IMR-90 (cell line): ENCODE measurements around the gene PROCA1. TPM values are rescaled to one million over a fixed set of nuclear protein-coding genes. Genes with fewer than 3 reads are reported as not detected.

ENCODE experiments used
- ATAC-seq: fragments of 200-7000 bp; cut with Tn5 transposase; 2 replicates; pipeline ENCODE4 v1.9.1; 2020; ENCODE audit warnings: low read depth, mild to moderate bottlenecking, moderate library complexity
- BruUV-seq: library from RNA; stranded (reverse); fragments of 400-500 nt; replicated peaks from 2 replicates; lab custom pipeline; 2021; lab: Mats Ljungman, UMichigan
- CTCF ChIA-PET: fragments of 300-600 bp; formaldehyde crosslinking; extraction: SDS; loops from one replicate; lab custom pipeline; 2021; ENCODE audit warnings: antibody characterized with exemption; lab: Yijun Ruan, JAX
- POLR2A ChIA-PET: fragments of 300-600 bp; sonication (Branson Sonifier 250); formaldehyde crosslinking; loops from one replicate; lab custom pipeline; 2022; ENCODE audit warnings: antibody characterized with exemption; ENCODE audit not compliant: unreplicated experiment; lab: Charles Lee
- DNase-seq: peaks from one replicate; pipeline ENCODE4 v3.0.0; 2013
- H2AFZ ChIP-seq: replicated peaks from 2 replicates; pipeline ENCODE3; 2013; ENCODE audit warnings: low read length, mild to moderate bottlenecking; ENCODE audit not compliant: poor library complexity
- H2AK5ac ChIP-seq: 2 replicates; pipeline ENCODE4 v1.6.1; 2013; ENCODE audit warnings: low read depth, low read length, inconsistent platforms
- H2AK9ac ChIP-seq: replicated peaks from 2 replicates; pipeline ENCODE3; 2013; ENCODE audit warnings: mild to moderate bottlenecking, low read depth, low read length, moderate library complexity; ENCODE audit not compliant: poor library complexity
- H2BK120ac ChIP-seq: 2 replicates; pipeline ENCODE4 v1.6.1; 2013; ENCODE audit warnings: low read depth, low read length, inconsistent platforms
- H2BK15ac ChIP-seq: 3 replicates; pipeline ENCODE4 v1.6.1; 2013; ENCODE audit warnings: low read depth, low read length, inconsistent platforms
- H2BK20ac ChIP-seq: 2 replicates; pipeline ENCODE4 v1.6.1; 2013; ENCODE audit warnings: low read depth, mild to moderate bottlenecking, inconsistent platforms, low read length, moderate library complexity
- H2BK5ac ChIP-seq: 2 replicates; pipeline ENCODE4 v1.6.1; 2013; ENCODE audit warnings: mild to moderate bottlenecking, low read depth, low read length, inconsistent platforms; ENCODE audit not compliant: poor library complexity, severe bottlenecking
- H3K14ac ChIP-seq: replicated peaks from 2 replicates; pipeline ENCODE4 v1.6.1; 2013; ENCODE audit warnings: low read depth, low read length, inconsistent platforms
- H3K18ac ChIP-seq: 2 replicates; pipeline ENCODE4 v1.6.1; 2013; ENCODE audit warnings: low read depth, low read length, control low read depth
- H3K23ac ChIP-seq: 2 replicates; pipeline ENCODE4 v1.6.1; 2013; ENCODE audit warnings: low read depth, low read length, inconsistent platforms
- H3K27ac ChIP-seq: 2 replicates; pipeline ENCODE4 v1.5.1; 2013; ENCODE audit warnings: mild to moderate bottlenecking, control low read depth, low read length; ENCODE audit not compliant: insufficient read depth
- H3K27me3 ChIP-seq: 2 replicates; pipeline ENCODE4 v1.6.1; 2013; ENCODE audit warnings: low read length; ENCODE audit not compliant: control insufficient read depth, insufficient read depth
- H3K36me3 ChIP-seq: 2 replicates; pipeline ENCODE4 v1.6.1; 2013; ENCODE audit warnings: low read length, mixed read lengths; ENCODE audit not compliant: control insufficient read depth, insufficient read depth
- H3K4ac ChIP-seq: 2 replicates; pipeline ENCODE4 v1.6.1; 2013; ENCODE audit warnings: low read depth, low read length, inconsistent platforms
- H3K4me1 ChIP-seq: 2 replicates; pipeline ENCODE4 v1.6.1; 2013; ENCODE audit warnings: low read length, mixed read lengths; ENCODE audit not compliant: control insufficient read depth, insufficient read depth
- H3K4me2 ChIP-seq: 2 replicates; pipeline ENCODE4 v1.6.1; 2013; ENCODE audit warnings: low read depth, mild to moderate bottlenecking, control low read depth, low read length, moderate library complexity
- H3K4me3 ChIP-seq: 2 replicates; pipeline ENCODE4 v1.5.1; 2013; ENCODE audit warnings: low read depth, mild to moderate bottlenecking, control low read depth, low read length, moderate library complexity; ENCODE audit not compliant: insufficient read depth
- H3K56ac ChIP-seq: 2 replicates; pipeline ENCODE4 v1.6.1; 2013; ENCODE audit warnings: low read length, inconsistent platforms; ENCODE audit not compliant: insufficient read depth; ENCODE audit errors: extremely low read depth
- H3K79me1 ChIP-seq, 2 experiments: 2 replicates each; pipeline ENCODE4 v1.6.1; 2013; ENCODE audit warnings: low read length in 2 of 2, inconsistent platforms in 1 of 2, low read depth in 1 of 2
- H3K9ac ChIP-seq: 2 replicates; pipeline ENCODE4 v1.6.1; 2013; ENCODE audit warnings: low read depth, low read length, control low read depth
- H3K9me1 ChIP-seq: 2 replicates; pipeline ENCODE4 v1.6.1; 2013; ENCODE audit warnings: low read length, inconsistent platforms; ENCODE audit not compliant: insufficient read depth
- H3K9me3 ChIP-seq: 2 replicates; pipeline ENCODE4 v1.6.1; 2013; ENCODE audit warnings: low read length; ENCODE audit not compliant: control insufficient read depth, insufficient read depth
- H4K20me1 ChIP-seq: 2 replicates; pipeline ENCODE4 v1.6.1; 2013; ENCODE audit warnings: low read length, inconsistent platforms; ENCODE audit not compliant: insufficient read depth
- H4K5ac ChIP-seq: 2 replicates; pipeline ENCODE4 v1.6.1; 2013; ENCODE audit warnings: mild to moderate bottlenecking, low read depth, low read length, control low read depth
- H4K8ac ChIP-seq, 2 experiments: 2 replicates each; pipeline ENCODE4 v1.6.1; 2013; ENCODE audit warnings: low read depth in 2 of 2, low read length in 2 of 2, control low read depth in 1 of 2, inconsistent platforms in 1 of 2
- H4K91ac ChIP-seq: 2 replicates; pipeline ENCODE4 v1.6.1; 2013; ENCODE audit warnings: low read depth, low read length, inconsistent platforms; ENCODE audit not compliant: insufficient read depth
- CEBPB ChIP-seq: IDR thresholded peaks from 2 replicates; pipeline ENCODE4 v1.6.1; 2012; ENCODE audit warnings: low read depth, low read length, improper control_type of control experiment
- CHD1 ChIP-seq: IDR thresholded peaks from 2 replicates; pipeline ENCODE4 v1.6.1; 2012; ENCODE audit warnings: low read depth, low read length, improper control_type of control experiment
- ELK1 ChIP-seq: fragments of 150-350 bp; IDR thresholded peaks from 2 replicates; pipeline ENCODE4 v1.6.1; 2016; ENCODE audit warnings: low read depth, mild to moderate bottlenecking, low read length, moderate library complexity, borderline replicate concordance
- FOS ChIP-seq: fragments of 150-350 bp; IDR thresholded peaks from 2 replicates; pipeline ENCODE4 v1.6.1; 2016; ENCODE audit warnings: low read depth, low read length
- MAFK ChIP-seq: IDR thresholded peaks from 2 replicates; pipeline ENCODE4 v1.6.1; 2012; ENCODE audit warnings: low read depth, low read length, improper control_type of control experiment
- MXI1 ChIP-seq: IDR thresholded peaks from 2 replicates; pipeline ENCODE4 v1.6.1; 2012; ENCODE audit warnings: low read depth, mild to moderate bottlenecking, low read length, moderate library complexity, borderline replicate concordance
- NFE2L2 ChIP-seq: fragments of 150-350 bp; IDR thresholded peaks from 2 replicates; pipeline ENCODE4 v1.6.1; 2016; ENCODE audit warnings: low read depth, mild to moderate bottlenecking, low read length
- RCOR1 ChIP-seq: IDR thresholded peaks from 2 replicates; pipeline ENCODE4 v1.6.1; 2012; ENCODE audit warnings: mild to moderate bottlenecking, low read length, improper control_type of control experiment; ENCODE audit not compliant: insufficient replicate concordance
- RFX5 ChIP-seq: IDR thresholded peaks from 2 replicates; pipeline ENCODE4 v1.8.0; 2012; ENCODE audit warnings: low read depth, mild to moderate bottlenecking, low read length, moderate library complexity
- SMC3 ChIP-seq: fragments of 150-350 bp; IDR thresholded peaks from 2 replicates; pipeline ENCODE4 v1.6.1; 2016; ENCODE audit warnings: low read depth, mild to moderate bottlenecking, antibody characterized with exemption, low read length, moderate library complexity
- WGBS, 2 experiments: methylation state at CpG; one replicate each; pipeline versions ENCODE4 v1.1.5 to v1.1.7; 2013; ENCODE audit warnings: missing lambda C conversion rate in 2 of 2; ENCODE audit not compliant: insufficient read length in 1 of 2; ENCODE audit errors: extremely low coverage in 2 of 2; 5-methylcytosine and 5-hydroxymethylcytosine counted together
- dilution Hi-C: fragments of 300-500 bp; cut with HindIII; formaldehyde crosslinking; loops from one replicate; pipeline ENCODE4 v1.14.3; 2018; ENCODE audit warnings: low sequenced_read_pairs; ENCODE audit not compliant: unreplicated experiment
- in situ Hi-C: fragments of 300-500 bp; cut with MboI; formaldehyde crosslinking; loops from 3 replicates; pipeline ENCODE4 v1.14.3; 2019; ENCODE audit warnings: low sequenced_read_pairs, inconsistent platforms, mixed read lengths
- intact Hi-C: fragments of 100-400 bp; cut with micrococcal nuclease; formaldehyde crosslinking; loops from 2 replicates; pipeline ENCODE4 v1.10.0; 2022
- polyA plus RNA-seq, 3 experiments: library from polyadenylated mRNA; depleted of rRNA; stranded (reverse); fragments of >200 nt; gene quantifications; 2 replicates each; pipeline ENCODE4 v1.2.3, GENCODE V29; 2012; ENCODE audit warnings: low replicate concordance in 1 of 3
- total RNA-seq: library from RNA; depleted of rRNA; stranded (reverse); fragments of >200 nt; gene quantifications from 2 replicates; pipeline ENCODE4 v1.2.3, GENCODE V29; 2012
- TF ChIP-seq, protein P1 (sequence below): fragments of 150-350 bp; IDR thresholded peaks from 2 replicates; pipeline ENCODE4 v1.6.1; 2017; ENCODE audit warnings: mild to moderate bottlenecking, antibody characterized with exemption, low read length, low read depth
- TF ChIP-seq, protein P2 (sequence below): conservative IDR thresholded peaks from 2 replicates; pipeline ENCODE4 v1.5.1; 2012; ENCODE audit warnings: mild to moderate bottlenecking, low read depth, low read length, improper control_type of control experiment

Gene PROCA1
- total and polyA plus RNA-seq, 2 of the 4 experiments (the other 2 are of a cell fraction): 0.36 to 1.7 TPM

GRCh38 chr17:28712705-28713415 is 1.2 kb upstream of the PROCA1 start:
- Histone ChIP-seq H3K36me3 (peaks cover 32% of the 10 kb centered on the region), H3K27me3 (no peaks in the 10 kb centered on the region), H3K4me1 (peaks cover 12% of the 10 kb centered on the region), H2BK20ac (no peak overlapping the region), H4K5ac (no peak overlapping the region), H2BK120ac (no peak overlapping the region), H4K8ac (no peak overlapping the region), H2AK5ac (peak overlapping the region; percentile 55), H2AK9ac (peak overlapping the region; percentile 93), H3K4me2 (no peak overlapping the region), H3K9me1 (peaks cover 21% of the 10 kb centered on the region), H2AFZ (no peak overlapping the region), H3K27ac (peak overlapping the region; percentile 9; the same call in 1 of the 2 replicates), H3K56ac (no peak overlapping the region), H3K9ac (0 out of 2 replicates have a peak overlapping the region, but pooled peaks have one; percentile 3), H3K4ac (peak overlapping the region; percentile 41), H3K79me1 (peaks cover 6 to 53% of the 10 kb centered on the region in 2 experiments; a peak in 3 of 4 replicates), H3K9me3 (no peaks in the 10 kb centered on the region), H3K23ac (peak overlapping the region; percentile 86; the same call in 1 of the 2 replicates), H3K14ac (0 out of 2 replicates have a peak overlapping the region, but pooled peaks have one; percentile 3), H2BK15ac (no peak overlapping the region), H3K18ac (no peak overlapping the region), H2BK5ac (no peak overlapping the region), H4K91ac (no peak overlapping the region), H4K20me1 (peaks cover 23% of the 10 kb centered on the region; the same call in 1 of the 2 replicates), H3K4me3 (no peak overlapping the region)
- no CpG with 5 or more reads among the region's 7 CpGs for WGBS, 2 experiments
- dilution Hi-C loops (no loop called here), intact Hi-C loops (no loop called here), in situ Hi-C loops (no loop called here)
- ChIA-PET CTCF (no interaction called here), POLR2A (no interaction called here)
- ATAC-seq: no peak
- no peak for DNase-seq
- TF ChIP-seq RCOR1 (no peak), RFX5 (no peak), NFE2L2 (no peak), CHD1 (no peak), MXI1 (no peak), SMC3 (no peak), ELK1 (no peak), FOS (no peak), CEBPB (no peak), MAFK (no peak)
- TF ChIP-seq, protein P1, sequence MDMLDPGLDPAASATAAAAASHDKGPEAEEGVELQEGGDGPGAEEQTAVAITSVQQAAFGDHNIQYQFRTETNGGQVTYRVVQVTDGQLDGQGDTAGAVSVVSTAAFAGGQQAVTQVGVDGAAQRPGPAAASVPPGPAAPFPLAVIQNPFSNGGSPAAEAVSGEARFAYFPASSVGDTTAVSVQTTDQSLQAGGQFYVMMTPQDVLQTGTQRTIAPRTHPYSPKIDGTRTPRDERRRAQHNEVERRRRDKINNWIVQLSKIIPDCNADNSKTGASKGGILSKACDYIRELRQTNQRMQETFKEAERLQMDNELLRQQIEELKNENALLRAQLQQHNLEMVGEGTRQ: no peak
- TF ChIP-seq, protein P2, sequence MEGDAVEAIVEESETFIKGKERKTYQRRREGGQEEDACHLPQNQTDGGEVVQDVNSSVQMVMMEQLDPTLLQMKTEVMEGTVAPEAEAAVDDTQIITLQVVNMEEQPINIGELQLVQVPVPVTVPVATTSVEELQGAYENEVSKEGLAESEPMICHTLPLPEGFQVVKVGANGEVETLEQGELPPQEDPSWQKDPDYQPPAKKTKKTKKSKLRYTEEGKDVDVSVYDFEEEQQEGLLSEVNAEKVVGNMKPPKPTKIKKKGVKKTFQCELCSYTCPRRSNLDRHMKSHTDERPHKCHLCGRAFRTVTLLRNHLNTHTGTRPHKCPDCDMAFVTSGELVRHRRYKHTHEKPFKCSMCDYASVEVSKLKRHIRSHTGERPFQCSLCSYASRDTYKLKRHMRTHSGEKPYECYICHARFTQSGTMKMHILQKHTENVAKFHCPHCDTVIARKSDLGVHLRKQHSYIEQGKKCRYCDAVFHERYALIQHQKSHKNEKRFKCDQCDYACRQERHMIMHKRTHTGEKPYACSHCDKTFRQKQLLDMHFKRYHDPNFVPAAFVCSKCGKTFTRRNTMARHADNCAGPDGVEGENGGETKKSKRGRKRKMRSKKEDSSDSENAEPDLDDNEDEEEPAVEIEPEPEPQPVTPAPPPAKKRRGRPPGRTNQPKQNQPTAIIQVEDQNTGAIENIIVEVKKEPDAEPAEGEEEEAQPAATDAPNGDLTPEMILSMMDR: no peak
- no TSS peak for BruUV-seq
